Effector memory CD4-positive, alpha-beta T cell (primary cell): ENCODE measurements around the gene DOCK9.
A peak's percentile ranks its signal among the peaks of the same experiment; 100 is the strongest.

ENCODE experiments used
- DNase-seq, 3 donors: peaks; one replicate each; pipeline ENCODE4 v3.0.0-alpha.2; 2020
- H3K27ac ChIP-seq: 2 replicates; pipeline ENCODE4 v1.7.0; 2013; ENCODE audit warnings: mild to moderate bottlenecking, low read length, moderate library complexity; ENCODE audit not compliant: insufficient read depth, poor library complexity, severe bottlenecking
- H3K27me3 ChIP-seq: replicated peaks from 2 replicates; pipeline ENCODE4 v1.7.0; 2013; ENCODE audit warnings: mild to moderate bottlenecking, low read length; ENCODE audit not compliant: insufficient read depth, control insufficient read depth, poor library complexity, severe bottlenecking
- H3K36me3 ChIP-seq: 2 replicates; pipeline ENCODE4 v1.7.0; 2013; ENCODE audit warnings: mild to moderate bottlenecking, low read length, moderate library complexity; ENCODE audit not compliant: control insufficient read depth, insufficient read depth
- H3K4me1 ChIP-seq: 2 replicates; pipeline ENCODE4 v1.7.0; 2013; ENCODE audit warnings: low read length, mild to moderate bottlenecking; ENCODE audit not compliant: control insufficient read depth, insufficient read depth, poor library complexity, severe bottlenecking
- H3K4me3 ChIP-seq: 2 replicates; pipeline ENCODE4 v1.7.0; 2013; ENCODE audit warnings: low read length, low read depth, mild to moderate bottlenecking; ENCODE audit not compliant: insufficient read depth, poor library complexity, severe bottlenecking
- H3K9me3 ChIP-seq: 2 replicates; pipeline ENCODE4 v1.7.0; 2013; ENCODE audit warnings: mild to moderate bottlenecking, low read length, moderate library complexity; ENCODE audit not compliant: control insufficient read depth

The DOCK9 gene

GRCh38 chr13:99008577-99008976 lies 30.7 kb upstream of the DOCK9 start:
- DNase-seq, result no peak
- Histone ChIP-seq H3K27me3 (no peaks in the 10 kb centered on the region), H3K4me3 (no peak overlapping the region), H3K36me3 (no peaks in the 10 kb centered on the region), H3K27ac (no peak overlapping the region), H3K4me1 (no peaks in the 10 kb centered on the region), H3K9me3 (no peaks in the 10 kb centered on the region)

GRCh38 chr13:99007414-99007986 lies 29.6 kb upstream of the DOCK9 start:
- no peak for DNase-seq
- H3K9me3 ChIP-seq, result no peaks in the 10 kb centered on the region
- H3K4me3 ChIP-seq, result no peak overlapping the region
- no peaks in the 10 kb centered on the region for H3K36me3 ChIP-seq
- H3K4me1 ChIP-seq, result no peaks in the 10 kb centered on the region
- no peak overlapping the region for H3K27ac ChIP-seq
- no peaks in the 10 kb centered on the region for H3K27me3 ChIP-seq

GRCh38 chr13:99005609-99006008 lies 27.7 kb upstream of the DOCK9 start:
- Histone ChIP-seq H3K9me3 (no peaks in the 10 kb centered on the region), H3K27ac (no peak overlapping the region), H3K27me3 (no peaks in the 10 kb centered on the region), H3K4me1 (peaks cover 1% of the 10 kb centered on the region), H3K36me3 (no peaks in the 10 kb centered on the region), H3K4me3 (no peak overlapping the region)
- no peak for DNase-seq

GRCh38 chr13:99004978-99005377 lies 27.1 kb upstream of the DOCK9 start:
- H3K27me3 ChIP-seq, result no peaks in the 10 kb centered on the region
- no peak for DNase-seq
- peaks cover 7% of the 10 kb centered on the region for H3K4me1 ChIP-seq

GRCh38 chr13:99003851-99004471 lies 26.1 kb upstream of the DOCK9 start:
- peaks cover 17% of the 10 kb centered on the region for H3K4me1 ChIP-seq
- H3K27me3 ChIP-seq, result no peaks in the 10 kb centered on the region
- no peak overlapping the region for H3K4me3 ChIP-seq
- H3K9me3 ChIP-seq, result no peaks in the 10 kb centered on the region
- H3K27ac ChIP-seq, result no peak overlapping the region
- H3K36me3 ChIP-seq, result no peaks in the 10 kb centered on the region
- no peak for DNase-seq

More at GRCh38 chr13:99004978-99005377, 27.1 kb upstream of the DOCK9 start:
- no peak overlapping the region for H3K27ac ChIP-seq
- no peak overlapping the region for H3K4me3 ChIP-seq
- H3K36me3 ChIP-seq, result no peaks in the 10 kb centered on the region
- H3K9me3 ChIP-seq, result no peaks in the 10 kb centered on the region

- Histone ChIP-seq H3K4me3 (no peak overlapping the region), H3K36me3 (no peaks in the 10 kb centered on the region), H3K27ac (no peak overlapping the region), H3K9me3 (no peaks in the 10 kb centered on the region), H3K27me3 (no peaks in the 10 kb centered on the region), H3K4me1 (peaks cover 23% of the 10 kb centered on the region)
- DNase-seq, result no peak
Observed at GRCh38 chr13:99003186-99003585, 25.3 kb upstream of the DOCK9 start.

GRCh38 chr13:99002172-99002710 lies 24.4 kb upstream of the DOCK9 start:
- H3K4me1 ChIP-seq, result peaks cover 32% of the 10 kb centered on the region
- H3K36me3 ChIP-seq, result no peaks in the 10 kb centered on the region
- no peak for DNase-seq
- H3K9me3 ChIP-seq, result no peaks in the 10 kb centered on the region
- no peaks in the 10 kb centered on the region for H3K27me3 ChIP-seq
- no peak overlapping the region for H3K27ac ChIP-seq
- H3K4me3 ChIP-seq, result no peak overlapping the region

- DNase-seq, result no peak
- H3K4me3 ChIP-seq, result no peak overlapping the region
- no peaks in the 10 kb centered on the region for H3K9me3 ChIP-seq
- H3K27me3 ChIP-seq, result no peaks in the 10 kb centered on the region
- no peaks in the 10 kb centered on the region for H3K36me3 ChIP-seq
- no peak overlapping the region for H3K27ac ChIP-seq
- H3K4me1 ChIP-seq, result peaks cover 38% of the 10 kb centered on the region
Observed at GRCh38 chr13:99000137-99000536, 22.3 kb upstream of the DOCK9 start.

GRCh38 chr13:98999639-98999952 lies 21.7 kb upstream of the DOCK9 start:
- no peak overlapping the region for H3K4me3 ChIP-seq

GRCh38 chr13:98998831-98999638 lies 21.2 kb upstream of the DOCK9 start:
- H3K4me3 ChIP-seq, result no peak overlapping the region
- peak in 1 of 3 donors; percentile 22 for DNase-seq

More at GRCh38 chr13:98999639-98999952, 21.7 kb upstream of the DOCK9 start:
- H3K27me3 ChIP-seq, result no peaks in the 10 kb centered on the region
- no peak for DNase-seq
- no peaks in the 10 kb centered on the region for H3K9me3 ChIP-seq
- no peaks in the 10 kb centered on the region for H3K36me3 ChIP-seq
- no peak overlapping the region for H3K27ac ChIP-seq
- peaks cover 40% of the 10 kb centered on the region for H3K4me1 ChIP-seq

More at GRCh38 chr13:98998831-98999638, 21.2 kb upstream of the DOCK9 start:
- no peaks in the 10 kb centered on the region for H3K9me3 ChIP-seq
- no peaks in the 10 kb centered on the region for H3K27me3 ChIP-seq
- H3K27ac ChIP-seq, result peak overlapping the region; percentile 6
- no peaks in the 10 kb centered on the region for H3K36me3 ChIP-seq
- H3K4me1 ChIP-seq, result peaks cover 40% of the 10 kb centered on the region
